DMS153 treated with DMSO at 0.1 percent for 48 hours (cell line): ENCODE measurements around the gene TRAPPC3.
"Not testable (repeated sequence)": the region's sequence is repeated elsewhere in the genome, so short reads cannot be mapped to it uniquely, and the experiment has no call there.

Source experiments
- DNase-seq: peaks from one replicate; lab custom pipeline; 2025; ENCODE audit not compliant: unreplicated experiment; lab: John Stamatoyannopoulos, UW

The TRAPPC3 gene

GRCh38 chr1:36166938-36167905, 17.9 kb upstream of the TRAPPC3 start:
- DNase-seq: no peak

DNA sequence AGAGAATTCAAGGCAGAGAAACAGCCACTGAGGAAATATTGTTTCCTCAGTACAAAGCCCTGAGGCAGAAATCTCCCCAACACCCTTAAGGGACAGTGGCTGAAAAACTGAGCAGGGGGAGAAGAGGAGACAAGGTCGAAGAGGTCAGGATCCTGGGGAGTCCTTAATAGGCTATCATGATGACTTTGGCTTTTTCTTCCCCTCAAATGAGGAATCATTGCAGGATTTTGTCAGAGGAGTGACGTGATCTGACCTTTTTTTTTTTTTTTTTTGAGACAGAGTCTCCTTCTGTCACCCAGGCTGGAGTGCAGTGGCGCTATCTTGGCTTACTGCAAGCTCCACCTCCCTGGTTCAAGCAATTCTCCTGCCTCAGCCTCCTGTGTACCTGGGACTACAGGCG, 16.9 kb upstream of the TRAPPC3 start:
- no peak for DNase-seq

GRCh38 chr1:36165145-36165544, 15.9 kb upstream of the TRAPPC3 start:
- DNase-seq: no peak

DNA sequence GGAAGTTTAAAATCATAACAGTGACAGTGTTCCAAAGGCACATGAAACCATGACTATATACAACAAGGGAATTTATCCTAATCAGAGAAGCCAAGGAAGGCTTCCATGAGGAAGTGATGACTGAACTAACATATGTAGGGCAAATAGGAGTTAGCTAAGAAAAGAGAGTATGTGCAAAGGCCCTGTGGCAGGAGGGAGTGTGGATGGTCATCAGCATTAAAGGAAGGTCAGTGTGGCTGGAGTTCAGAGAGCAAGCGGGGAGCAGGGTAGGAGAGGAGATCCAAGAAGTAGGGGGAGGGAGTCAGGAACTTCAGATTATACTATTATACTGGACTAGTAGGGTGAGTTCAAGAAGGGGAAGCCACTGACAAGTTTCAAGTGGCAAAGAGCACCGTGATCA, 15.1 kb upstream of the TRAPPC3 start:
- no peak for DNase-seq

DNA sequence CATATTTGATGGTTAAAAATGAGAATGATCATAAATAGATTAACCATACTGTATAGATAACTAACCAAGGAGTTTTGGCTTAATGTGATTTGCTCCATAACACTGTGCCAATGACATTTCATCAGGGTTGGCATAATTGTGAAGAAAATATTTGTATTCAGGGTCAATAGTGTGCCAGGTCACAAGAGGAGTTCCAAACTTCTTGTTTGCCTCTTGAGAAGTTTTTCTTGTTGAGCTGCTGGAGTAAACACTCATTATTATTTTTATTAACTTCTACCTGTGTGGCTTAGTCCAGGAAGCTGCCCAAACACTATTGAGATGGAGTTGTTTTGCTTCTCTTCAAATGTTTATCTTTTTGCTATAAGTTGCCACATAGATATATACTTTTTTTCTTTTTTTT, 14.1 kb upstream of the TRAPPC3 start:
- DNase-seq: no peak

DNA sequence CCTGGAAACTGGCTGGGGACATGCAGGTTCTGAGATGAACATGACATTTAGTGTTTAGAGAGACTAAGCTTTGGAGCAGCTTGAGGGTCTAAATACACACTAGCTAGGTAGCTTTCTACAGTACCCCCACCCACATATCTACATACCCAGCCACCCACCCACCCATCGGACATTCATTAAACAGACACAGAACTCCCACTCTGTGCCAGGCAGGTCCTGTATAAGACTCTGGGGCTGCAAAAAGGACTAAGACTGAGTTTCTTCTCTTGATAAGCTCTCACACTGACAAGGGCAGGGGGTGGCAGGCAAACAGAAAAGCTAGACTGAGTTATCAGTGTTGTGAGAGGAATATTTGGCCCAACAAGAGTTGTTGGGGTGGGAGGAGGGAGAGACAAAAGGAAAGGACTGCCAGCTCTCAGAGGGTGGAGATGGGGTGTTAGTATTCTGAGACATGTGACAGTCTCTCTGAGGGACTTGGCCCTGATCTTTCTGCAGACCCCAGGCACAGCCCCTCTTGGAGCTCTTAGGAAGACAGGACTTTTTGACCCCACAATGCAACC, 13.5 kb upstream of the TRAPPC3 start:
- DNase-seq: no peak

DNA sequence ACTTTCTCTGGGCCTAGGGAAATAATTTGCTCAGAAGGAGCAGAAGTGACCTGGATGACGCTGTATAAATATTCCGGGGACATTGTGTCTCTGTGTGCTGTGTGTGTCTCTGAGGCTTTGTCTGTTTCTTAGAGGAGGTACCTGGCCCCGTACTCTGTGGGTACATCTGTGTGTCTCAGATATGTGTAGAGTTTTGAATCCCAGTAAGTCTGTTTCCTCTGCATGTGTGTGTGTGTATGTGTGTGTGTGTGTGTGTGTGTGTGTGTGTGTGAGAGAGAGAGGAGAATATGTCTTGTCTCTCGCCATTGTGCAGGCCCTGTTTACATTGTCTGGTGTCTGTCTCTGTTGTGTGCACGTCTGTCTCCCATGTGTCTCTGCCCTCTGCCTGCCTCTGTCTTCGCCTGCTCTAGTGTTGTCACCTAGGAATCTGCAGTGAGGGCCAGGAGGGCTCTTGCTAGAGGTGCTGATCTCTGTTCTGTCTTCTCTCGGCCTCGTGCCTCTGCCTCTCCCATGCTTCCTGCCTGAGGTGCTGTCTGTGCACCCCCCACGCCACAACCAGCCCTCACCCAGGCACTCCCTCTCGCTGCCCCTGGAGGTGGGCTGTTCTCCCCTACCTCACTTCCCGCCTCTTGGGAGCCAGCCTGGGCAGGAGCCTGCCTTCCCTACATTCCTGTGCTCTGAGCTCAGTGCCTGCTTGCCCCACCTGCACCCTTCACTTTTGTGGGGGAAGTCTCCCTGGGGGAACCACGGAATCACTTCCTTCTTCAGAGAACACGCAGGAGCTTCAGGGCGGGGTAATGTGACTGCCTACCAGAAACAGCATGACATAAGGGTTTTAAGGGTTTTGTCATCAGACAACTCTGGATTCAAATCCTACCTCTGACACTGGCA, 12.6 kb upstream of the TRAPPC3 start:
- no peak for DNase-seq

DNA sequence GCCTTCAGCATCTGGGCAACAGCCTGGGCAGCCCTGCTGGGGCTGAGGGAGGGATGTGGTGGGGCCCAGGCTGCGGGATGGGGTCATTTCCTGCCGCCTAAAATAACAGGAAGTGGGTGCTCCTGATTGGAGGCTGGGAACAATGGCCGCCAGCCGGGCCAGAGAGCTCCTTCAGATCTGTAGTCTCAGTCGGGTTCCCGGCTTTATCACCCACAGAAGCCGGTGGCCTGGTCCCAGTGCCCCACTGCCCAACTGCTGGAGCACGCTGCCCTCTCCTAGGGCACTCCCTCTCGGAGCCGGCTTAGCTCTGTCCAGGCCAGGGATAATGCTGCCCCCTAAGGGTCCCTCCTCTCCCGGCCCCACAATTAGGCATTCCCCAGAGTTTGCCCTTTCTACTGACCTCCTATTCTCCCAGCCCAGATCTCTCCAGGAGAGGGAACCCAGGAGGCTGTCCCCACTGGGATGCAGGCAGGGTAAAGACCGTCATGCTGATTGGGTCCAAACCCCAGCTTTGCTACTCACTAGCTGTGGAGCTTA, 11.7 kb upstream of the TRAPPC3 start:
- DNase-seq: peak; percentile 80

- DNase-seq: peak; percentile 69
These were observed 11.2 kb upstream of the TRAPPC3 start for GRCh38 chr1:36160388-36160948.

- DNase-seq: no peak
These were observed 10.5 kb upstream of the TRAPPC3 start for GRCh38 chr1:36159614-36160387.

DNA sequence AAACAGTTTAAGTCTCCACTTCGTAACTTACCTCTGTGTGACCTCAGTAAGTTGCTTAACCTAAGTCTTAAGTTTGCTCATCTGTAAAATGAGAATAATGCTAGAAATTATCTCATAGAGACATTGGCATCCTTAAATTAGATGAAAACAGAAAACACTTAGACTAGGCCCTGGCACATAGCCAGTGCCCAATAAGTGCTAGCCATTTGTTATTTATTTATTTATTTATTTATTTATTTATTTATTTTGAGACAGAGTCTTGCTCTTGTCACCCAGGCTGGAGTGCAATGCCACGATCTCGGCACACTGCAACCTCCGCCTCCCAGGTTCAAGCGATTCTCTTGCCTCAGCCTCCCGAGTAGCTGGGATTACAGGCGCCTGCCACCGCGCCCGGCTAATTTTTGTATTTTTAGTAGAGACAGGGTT, 9.6 kb upstream of the TRAPPC3 start:
- DNase-seq: not testable (repeated sequence)

DNA sequence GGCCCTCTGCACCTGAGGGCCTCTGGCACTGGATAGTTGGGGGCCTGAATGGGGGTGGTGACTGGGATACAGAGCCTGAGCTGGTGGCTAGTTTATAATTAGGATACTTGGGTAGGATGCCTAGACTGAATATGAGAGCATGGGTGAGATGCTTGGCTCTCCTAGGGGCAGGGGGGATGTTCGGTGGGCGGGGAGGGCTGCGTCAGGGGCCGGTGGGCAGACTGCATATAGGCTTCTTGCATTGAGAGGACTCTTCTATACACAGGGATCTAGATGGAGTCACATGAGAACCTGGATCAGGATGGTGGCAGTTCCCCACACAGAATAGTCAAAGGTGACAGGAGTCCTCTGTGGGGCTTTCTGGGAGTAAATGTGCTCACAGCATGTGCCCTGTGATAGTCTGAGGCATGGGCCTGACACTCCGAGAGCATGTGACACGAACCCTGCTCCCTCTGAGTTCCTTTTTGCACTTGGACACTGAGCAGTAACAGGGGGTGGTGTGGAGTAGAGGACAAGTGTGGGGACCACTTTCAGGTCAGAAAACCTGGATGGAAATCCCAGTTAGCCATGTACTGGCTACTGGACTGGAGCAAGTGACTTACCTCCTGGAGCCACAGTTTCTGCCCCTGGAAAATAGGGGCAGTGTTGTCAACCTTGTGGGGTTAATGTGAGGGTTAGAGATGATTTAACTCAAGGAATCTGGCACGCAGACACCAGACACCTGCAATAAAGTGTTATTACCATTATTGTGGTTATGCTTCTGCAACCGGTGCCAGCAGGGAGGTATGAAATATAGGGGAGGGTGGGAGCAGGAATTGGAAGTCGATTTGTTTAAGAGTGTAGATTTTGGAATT, 8.9 kb upstream of the TRAPPC3 start:
- no peak for DNase-seq

GRCh38 chr1:36157115-36157903, 8.0 kb upstream of the TRAPPC3 start:
- DNase-seq: no peak

DNA sequence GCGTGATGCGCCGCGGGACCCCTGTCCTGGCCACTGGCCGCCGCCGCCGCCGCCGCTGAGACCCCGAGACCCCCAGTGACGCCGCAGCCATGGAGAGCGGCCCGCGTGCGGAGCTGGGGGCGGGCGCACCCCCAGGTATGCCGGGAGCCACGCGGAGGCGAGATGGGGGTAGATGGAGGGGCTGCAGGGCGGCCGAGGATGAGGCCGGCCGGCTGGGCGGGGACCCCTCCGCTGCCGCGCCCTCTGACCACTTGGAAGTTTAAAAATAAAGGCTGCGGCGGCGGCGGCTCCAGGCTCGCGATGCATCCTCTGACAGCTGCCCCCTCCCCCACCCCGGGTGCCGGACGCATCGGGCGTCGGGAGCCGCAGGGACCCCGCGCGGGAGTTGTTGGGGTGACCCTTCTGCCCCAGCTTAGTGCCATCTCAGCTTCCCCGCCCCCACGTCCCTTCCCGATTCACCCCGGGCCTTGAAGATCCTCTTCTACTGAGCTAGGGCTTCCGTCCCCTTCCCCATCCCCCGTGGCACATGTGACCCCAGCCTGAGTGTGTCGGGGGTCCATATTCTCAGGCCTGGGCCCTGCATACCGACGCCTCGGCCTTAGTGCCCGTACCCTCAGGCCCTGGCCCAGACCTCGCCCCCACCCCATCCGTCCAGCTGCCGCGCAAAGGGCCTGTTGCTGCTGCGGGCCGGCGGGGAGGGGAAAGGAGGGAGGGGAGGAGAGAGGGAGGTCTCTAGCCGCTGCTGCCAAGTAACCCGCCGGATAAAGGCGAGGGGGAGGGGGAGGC, 7.2 kb upstream of the TRAPPC3 start:
- DNase-seq: peak; percentile 79

DNA sequence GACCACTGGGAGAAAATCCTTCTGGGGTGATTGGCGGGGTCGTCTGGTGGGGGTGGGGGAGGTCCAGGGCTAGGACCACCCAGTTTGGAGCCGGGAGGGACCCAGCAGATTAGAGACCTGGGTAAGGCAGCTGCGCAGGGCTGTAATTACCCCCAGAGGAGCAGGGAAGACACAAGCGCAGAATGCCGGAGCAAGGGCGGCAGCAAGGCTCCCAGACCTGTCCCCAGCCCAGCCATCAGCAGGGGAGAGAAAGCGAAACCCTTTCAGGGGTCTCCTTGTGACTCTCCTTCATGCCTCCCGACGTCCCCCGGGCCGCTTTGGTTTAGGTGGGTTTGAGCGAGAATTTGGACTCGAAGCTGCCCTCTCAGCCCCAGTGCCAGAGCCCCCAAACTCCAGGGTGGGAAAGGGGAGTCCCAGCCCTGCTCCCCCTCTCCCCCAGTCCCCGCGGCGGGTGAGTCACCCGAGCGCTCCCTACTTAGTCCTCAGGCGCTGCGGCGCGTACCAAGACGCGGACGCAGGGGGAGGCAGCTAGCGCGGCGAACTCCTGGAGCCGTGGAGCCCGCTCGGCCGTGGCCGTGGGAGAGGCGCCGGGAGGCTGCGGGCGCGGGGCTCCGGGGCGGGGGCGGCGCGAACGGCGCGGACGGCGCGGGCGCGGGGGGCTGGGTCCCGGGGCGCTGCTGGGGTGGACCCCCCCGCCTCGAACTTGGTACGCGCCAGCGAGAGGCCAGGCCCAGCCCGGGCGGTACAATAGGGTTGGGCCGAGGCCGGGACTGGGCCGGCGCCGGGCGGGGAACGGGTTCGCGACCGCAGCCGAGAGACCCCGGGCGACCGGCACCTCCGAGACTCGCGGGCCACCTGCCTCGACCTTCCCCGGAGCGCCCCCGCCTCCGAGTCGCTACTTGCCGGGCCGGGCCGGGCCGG, 6.4 kb upstream of the TRAPPC3 start, which contains the start of gene MAP7D1:
TSS of gene MAP7D1 (plus strand) at position 753 of the 921 bp plus-strand sequence. CDS start 258 bp downstream, outside the sequence.
- peak; percentile 90 for DNase-seq

DNA sequence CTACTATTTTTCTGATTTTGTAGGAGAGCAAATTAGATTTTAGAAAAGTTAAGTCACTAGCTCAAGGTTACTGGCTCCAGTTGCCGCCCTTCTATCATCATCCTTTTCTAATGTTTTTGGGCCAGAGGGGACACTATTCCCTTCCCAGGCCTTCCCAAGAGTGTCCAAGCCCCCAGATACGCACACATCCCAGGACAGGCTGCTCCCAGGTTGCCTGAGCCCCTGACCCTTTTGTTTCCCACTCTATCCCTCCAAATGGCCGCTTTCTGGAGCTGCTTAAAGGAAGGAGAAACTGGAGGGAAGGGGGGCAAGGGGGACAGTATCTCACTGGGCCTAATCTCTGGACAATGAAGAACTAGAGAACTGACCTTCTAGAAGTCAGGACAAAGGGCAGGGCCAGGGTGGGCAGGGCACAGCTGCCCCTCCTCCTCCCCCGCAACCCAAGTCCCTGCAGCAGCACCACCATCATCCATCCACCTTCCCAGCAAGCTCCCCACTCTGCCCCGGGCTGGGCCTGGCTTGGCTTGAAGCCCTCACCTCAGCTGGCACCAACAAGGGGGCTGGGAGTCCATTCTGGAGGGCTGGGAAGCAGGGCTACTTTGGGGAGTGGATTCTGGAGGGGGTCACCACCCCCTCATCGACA, 5.6 kb upstream of the TRAPPC3 start:
- DNase-seq: no peak
